Sigmoid colon (tissue), 4 donors: ENCODE data around the gene AFF2.

Experiments used
- EP300 ChIP-seq, 4 donors: sonication (generic); formaldehyde crosslinking; IDR thresholded peaks; one replicate each; pipeline ENCODE4 v1.6.1; 2017; ENCODE audit warnings: antibody characterized with exemption in 4 of 4
- TF ChIP-seq, protein P1 (sequence below), 4 experiments: fragments of 450-650 bp in 3 of 4; fragments of 200-600 bp in 1 of 4; IDR thresholded peaks; one replicate each; pipeline ENCODE4 v1.5.1; 2016 to 2019; ENCODE audit warnings: antibody characterized with exemption in 4 of 4, mild to moderate bottlenecking in 3 of 4, moderate library complexity in 2 of 4

DNA sequence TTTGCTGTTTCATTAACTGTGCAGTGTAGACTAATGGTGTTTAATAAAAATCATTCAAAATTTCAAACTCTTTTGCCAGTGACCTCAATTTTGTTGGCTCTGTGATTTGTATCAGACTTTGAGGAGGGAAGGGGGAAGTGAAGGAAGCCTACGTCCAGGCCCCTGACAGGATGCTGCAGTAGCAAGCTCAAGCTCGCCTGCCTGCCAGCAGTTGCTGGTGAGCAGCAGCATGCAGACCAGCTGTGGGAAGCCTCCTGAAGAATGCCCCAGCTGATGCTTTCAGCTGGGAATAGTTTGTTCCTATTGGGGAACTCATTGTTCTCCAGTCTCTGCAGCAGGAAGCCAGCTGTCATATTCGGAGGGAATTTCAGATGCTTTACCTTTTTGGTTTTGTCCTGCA is 495.2 kb downstream of the AFF2 start:
- TF ChIP-seq, protein P1, sequence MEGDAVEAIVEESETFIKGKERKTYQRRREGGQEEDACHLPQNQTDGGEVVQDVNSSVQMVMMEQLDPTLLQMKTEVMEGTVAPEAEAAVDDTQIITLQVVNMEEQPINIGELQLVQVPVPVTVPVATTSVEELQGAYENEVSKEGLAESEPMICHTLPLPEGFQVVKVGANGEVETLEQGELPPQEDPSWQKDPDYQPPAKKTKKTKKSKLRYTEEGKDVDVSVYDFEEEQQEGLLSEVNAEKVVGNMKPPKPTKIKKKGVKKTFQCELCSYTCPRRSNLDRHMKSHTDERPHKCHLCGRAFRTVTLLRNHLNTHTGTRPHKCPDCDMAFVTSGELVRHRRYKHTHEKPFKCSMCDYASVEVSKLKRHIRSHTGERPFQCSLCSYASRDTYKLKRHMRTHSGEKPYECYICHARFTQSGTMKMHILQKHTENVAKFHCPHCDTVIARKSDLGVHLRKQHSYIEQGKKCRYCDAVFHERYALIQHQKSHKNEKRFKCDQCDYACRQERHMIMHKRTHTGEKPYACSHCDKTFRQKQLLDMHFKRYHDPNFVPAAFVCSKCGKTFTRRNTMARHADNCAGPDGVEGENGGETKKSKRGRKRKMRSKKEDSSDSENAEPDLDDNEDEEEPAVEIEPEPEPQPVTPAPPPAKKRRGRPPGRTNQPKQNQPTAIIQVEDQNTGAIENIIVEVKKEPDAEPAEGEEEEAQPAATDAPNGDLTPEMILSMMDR (IDR thresholded peaks at IDR 0.05) = no peak
- TF ChIP-seq EP300 (IDR thresholded peaks at IDR 0.05) = no peak
